NB4 (cell line): ENCODE results near the gene TRIM67.

Experiments used
- POLR2A ChIP-seq: IDR thresholded peaks from 2 replicates; pipeline ENCODE4 v1.6.1; 2011; ENCODE audit warnings: mild to moderate bottlenecking; ENCODE audit not compliant: insufficient read length; ENCODE audit errors: extremely low read depth
- TF ChIP-seq, protein P1 (sequence below): IDR thresholded peaks from one replicate; pipeline ENCODE4 v1.5.1; 2012; ENCODE audit warnings: low read depth, low read length
- TF ChIP-seq, protein P2 (sequence below): IDR thresholded peaks from 2 replicates; pipeline ENCODE4 v1.6.1; 2011; ENCODE audit warnings: low read depth, low read length

- TF ChIP-seq, protein P1, sequence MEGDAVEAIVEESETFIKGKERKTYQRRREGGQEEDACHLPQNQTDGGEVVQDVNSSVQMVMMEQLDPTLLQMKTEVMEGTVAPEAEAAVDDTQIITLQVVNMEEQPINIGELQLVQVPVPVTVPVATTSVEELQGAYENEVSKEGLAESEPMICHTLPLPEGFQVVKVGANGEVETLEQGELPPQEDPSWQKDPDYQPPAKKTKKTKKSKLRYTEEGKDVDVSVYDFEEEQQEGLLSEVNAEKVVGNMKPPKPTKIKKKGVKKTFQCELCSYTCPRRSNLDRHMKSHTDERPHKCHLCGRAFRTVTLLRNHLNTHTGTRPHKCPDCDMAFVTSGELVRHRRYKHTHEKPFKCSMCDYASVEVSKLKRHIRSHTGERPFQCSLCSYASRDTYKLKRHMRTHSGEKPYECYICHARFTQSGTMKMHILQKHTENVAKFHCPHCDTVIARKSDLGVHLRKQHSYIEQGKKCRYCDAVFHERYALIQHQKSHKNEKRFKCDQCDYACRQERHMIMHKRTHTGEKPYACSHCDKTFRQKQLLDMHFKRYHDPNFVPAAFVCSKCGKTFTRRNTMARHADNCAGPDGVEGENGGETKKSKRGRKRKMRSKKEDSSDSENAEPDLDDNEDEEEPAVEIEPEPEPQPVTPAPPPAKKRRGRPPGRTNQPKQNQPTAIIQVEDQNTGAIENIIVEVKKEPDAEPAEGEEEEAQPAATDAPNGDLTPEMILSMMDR, result no peak
- no peak for TF ChIP-seq POLR2A
- TF ChIP-seq, protein P2, sequence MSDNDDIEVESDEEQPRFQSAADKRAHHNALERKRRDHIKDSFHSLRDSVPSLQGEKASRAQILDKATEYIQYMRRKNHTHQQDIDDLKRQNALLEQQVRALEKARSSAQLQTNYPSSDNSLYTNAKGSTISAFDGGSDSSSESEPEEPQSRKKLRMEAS, result no peak
Observed at GRCh38 chr1:231208980-231209379, 47.1 kb downstream of the TRIM67 start.
